ENCODE results near the gene STX5. TPM values are rescaled to one million over a fixed set of nuclear protein-coding genes. Genes with fewer than 3 reads are reported as not detected.
A peak's percentile ranks its signal among the peaks of the same experiment; 100 is the strongest.
"Not testable (repeated sequence)": the region's sequence is repeated elsewhere in the genome, so short reads cannot be mapped to it uniquely, and the experiment has no call there.

The STX5 gene
- total RNA-seq, 1 donor from 2014 or later: 27.4 TPM

- DNase-seq (ENCODE audit: low read depth): no peak
These were observed 22.4 kb upstream of the STX5 start for GRCh38 chr11:62854013-62854824.

DNA sequence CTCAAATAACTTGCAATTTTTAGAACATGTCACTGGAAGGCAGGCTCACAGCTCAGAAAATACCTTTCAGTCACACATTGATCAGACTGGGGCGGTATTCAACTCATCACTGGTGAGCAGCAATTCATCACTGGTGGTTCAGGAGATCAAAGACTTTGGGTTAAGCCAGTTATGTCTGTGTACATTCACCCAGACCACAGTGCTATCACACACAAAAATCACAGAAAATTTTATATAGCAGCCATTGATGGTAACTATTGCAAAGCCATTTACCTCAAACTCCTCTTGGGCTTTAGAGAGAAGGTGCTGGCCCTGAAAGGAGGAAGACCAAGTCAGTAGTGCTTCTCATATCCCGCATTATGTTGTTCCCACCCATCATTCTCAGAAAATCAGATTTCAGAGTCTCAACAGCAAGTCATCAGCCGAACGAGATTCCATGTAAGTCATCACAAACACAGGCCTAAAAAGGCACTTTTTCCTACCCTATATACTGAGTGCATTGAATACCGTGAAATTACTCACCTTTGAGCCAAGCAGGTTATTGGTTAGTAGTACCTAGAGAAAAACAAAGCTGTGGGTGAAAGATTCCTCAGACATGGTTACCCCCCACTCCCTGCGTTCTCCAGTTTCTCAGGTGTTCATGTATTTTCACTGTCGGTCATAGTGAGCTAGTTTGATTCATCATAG, 21.6 kb upstream of the STX5 start:
- DNase-seq (ENCODE audit: low read depth): no peak

- no peak for DNase-seq (ENCODE audit: low read depth)
These were observed 20.8 kb upstream of the STX5 start for GRCh38 chr11:62852523-62853188.

- DNase-seq (ENCODE audit: low read depth): no peak
These were observed 20.1 kb upstream of the STX5 start for GRCh38 chr11:62851807-62852522.

- DNase-seq (ENCODE audit: low read depth): no peak
These were observed 19.3 kb upstream of the STX5 start for GRCh38 chr11:62850911-62851806.

GRCh38 chr11:62847767-62848314, 16.0 kb upstream of the STX5 start:
- DNase-seq (ENCODE audit: low read depth): no peak

DNA sequence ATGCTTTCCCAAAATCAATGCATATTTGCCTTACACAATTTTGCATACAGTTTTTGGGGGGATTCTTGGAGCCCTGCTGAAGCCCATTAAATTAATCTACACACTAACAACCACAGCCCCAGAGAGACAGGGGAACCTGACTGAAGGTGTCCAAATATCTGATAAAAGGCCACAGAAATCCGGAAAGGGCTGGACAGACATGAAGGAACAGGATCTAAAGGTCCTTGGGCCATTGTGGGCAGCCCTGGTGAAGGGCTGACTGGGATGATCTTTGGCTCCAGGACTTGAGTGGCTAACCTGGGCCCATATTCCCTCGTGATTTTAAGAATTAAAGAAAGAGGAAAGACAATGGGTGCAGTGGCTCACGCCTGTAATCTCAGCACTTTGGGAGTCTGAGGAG, 14.3 kb upstream of the STX5 start:
- no peak for DNase-seq (ENCODE audit: low read depth)

- DNase-seq (ENCODE audit: low read depth): no peak
These were observed 12.3 kb upstream of the STX5 start for GRCh38 chr11:62844154-62844553.

GRCh38 chr11:62843466-62843865, 11.6 kb upstream of the STX5 start:
- no peak for DNase-seq (ENCODE audit: low read depth)

DNA sequence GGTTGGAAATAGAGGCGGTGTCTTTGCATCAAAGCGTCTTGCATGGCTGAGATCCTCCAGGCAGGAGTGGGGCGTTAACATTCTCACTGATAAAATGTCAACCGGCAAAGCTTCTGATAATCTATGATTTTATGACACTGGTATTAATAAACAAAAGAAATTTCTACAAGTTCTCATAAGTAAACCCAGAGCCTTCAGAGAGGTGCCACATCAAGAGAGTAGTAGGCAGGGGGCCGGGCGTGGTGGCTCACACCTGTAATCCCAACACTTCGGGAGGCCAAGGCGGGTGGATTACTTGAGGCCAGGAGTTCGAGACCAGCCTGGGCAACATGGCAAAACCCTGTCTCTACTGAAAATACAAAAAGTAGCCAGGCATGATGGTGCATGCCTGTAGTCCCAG, 11.0 kb upstream of the STX5 start:
- DNase-seq (ENCODE audit: low read depth): not testable (repeated sequence)

DNA sequence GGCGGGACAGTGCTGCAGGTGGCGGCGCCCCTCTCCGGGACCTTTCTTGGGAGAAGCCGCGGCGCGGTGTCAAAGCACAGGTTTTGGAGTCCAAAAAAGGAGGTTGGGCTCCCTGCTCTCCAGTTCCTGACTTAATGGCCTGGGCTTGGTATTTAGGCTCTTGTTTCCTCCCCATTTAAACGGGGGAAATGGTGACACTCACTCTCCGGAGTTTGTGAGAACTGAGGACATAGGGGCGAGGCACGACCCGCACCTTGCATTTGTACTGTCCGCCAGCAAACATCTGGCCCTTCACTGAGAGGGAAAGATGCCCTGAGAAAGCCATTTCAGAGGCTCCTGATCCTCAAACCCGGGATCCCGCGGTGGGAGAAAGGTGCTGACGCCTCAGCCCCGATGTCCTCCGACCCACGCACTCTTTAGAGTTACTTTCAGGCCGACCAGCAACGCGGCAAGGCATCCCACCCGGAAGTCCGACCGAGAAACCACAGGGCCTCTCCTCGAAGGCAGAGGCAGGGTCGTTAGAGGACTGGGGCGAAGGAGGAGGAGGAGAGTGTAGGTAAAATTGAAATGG, 10.4 kb upstream of the STX5 start:
- DNase-seq (ENCODE audit: low read depth): no peak

GRCh38 chr11:62841361-62842170, 9.7 kb upstream of the STX5 start:
- DNase-seq (ENCODE audit: low read depth): peak; percentile 99

DNA sequence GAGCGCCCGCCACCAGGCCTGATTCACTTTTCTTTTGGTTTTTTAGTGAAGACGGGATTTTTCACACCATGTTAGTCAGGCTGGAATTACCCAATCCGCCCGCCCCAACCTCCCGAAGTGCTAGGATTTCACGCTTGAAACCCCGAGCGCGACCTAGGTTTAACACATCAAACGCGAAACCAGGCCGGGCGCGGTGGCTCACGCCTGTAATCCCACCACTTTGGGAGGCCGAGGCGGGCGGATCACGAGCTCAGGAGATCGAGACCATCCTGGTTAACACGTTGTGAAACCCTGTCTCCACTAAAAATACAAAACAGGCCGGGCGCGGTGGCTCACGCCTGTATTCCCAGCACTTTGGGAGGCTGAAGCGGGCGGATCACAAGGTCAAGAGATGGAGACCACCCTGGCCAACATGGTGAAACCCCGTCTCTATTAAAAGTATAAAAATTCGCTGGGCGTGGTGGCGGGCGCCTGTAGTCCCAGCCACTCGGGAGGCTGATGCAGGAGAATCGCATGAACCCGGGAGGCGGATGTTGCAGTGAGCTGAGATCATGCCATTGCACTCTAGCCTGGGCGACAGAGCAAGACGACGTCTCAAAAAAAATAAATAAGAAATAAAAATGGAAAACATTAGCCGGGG, 9.0 kb upstream of the STX5 start:
- DNase-seq (ENCODE audit: low read depth): peak; percentile 61

DNA sequence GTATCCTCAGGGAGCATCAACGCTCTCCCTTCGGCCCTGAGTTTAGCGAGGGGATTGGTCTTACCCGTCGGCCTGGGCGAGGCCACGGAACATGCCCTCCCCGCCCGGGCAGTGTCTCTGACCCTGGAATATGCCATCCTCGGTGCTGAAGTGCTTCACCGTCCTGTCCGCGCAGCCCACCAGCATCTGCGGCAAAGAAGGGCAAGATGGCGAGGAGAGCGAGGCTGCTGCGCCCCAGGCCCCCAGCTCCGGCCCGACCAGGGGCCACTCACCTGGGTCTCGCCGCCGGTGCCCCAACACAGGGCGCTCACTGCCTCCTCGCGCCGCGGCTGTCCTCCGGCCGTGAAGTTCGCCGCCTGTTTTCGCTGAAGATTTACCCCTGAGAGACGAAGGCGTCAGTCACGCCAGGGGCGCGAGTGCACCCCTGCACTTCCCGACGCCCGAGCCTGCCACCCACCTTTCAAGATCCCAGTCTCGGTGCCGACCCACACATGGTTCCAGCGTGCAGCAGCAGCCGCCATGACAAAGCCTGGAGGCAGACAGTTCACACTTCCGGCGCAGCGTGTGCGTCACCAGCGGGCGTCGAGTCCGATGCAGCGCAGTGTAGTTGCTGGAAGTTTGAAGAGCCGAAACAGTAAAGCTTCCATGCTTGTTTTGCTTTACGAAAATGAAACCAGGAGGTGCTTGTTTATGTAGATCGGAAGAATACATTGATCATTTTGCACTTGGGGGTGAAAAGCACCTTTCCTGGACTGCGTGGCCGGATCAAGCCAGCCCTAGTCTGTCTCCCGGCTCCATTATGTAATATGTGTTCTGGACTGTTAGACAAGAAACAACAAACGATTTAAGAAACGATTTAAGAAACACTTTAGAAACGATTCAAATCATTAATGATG, 7.4 kb upstream of the STX5 start, which contains the start of gene WDR74:
WDR74 (minus strand) TSS at position 541 of the 896 bp plus-strand sequence; CDS start at position 521, 20 bp downstream.
- DNase-seq (ENCODE audit: low read depth): peak; percentile 93

DNA sequence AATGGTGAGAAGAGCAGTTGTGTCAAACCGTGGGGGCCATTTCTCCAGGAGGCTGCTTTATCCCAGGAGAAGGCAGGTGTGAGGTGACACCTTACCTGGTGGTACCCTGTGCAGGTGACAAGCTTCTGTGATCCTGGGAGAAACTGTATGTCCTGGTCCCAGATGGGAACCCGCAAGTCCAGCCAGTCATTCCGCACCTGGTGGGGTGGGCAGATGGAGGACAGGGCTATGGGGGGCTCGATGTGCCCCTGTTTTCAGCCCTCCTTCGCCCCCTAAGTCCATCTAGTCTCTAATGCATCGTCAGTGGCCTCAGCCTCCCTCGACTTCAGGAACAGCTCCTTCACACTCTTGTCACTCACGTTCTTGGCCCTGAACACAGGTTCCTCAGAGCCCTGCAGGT, 3.5 kb upstream of the STX5 start:
- DNase-seq (ENCODE audit: low read depth): no peak

GRCh38 chr11:62832336-62833234, 734 bp upstream of the STX5 start, which contains the start of gene TEX54:
Gene TEX54, minus strand, starts transcription at chr11:62832841.
- DNase-seq (ENCODE audit: low read depth): peak; percentile 43

Measured in myocyte (in vitro differentiated cells).